Astrocyte (in vitro differentiated cells and primary cell): ENCODE data around the gene C2orf76. TPM values are rescaled to one million over a fixed set of nuclear protein-coding genes. Genes with fewer than 3 reads are reported as not detected.
A peak's percentile ranks its signal among the peaks of the same experiment; 100 is the strongest.

Experiments used
- DNase-seq: peaks from one replicate; pipeline ENCODE4 v3.0.0-alpha.2; 2010; ENCODE audit warnings: low read depth
- FAIRE-seq: peaks from 2 replicates; lab custom pipeline; 2011; peaks lifted over from hg19 to GRCh38; lab: Jason Lieb, UNC
- H2AFZ ChIP-seq: 2 replicates; pipeline ENCODE4 v1.6.0; 2012; ENCODE audit warnings: low read depth, low read length, inconsistent platforms
- H3K27ac ChIP-seq: 2 replicates; pipeline ENCODE4 v1.5.1; 2011; ENCODE audit warnings: low read depth, low read length, inconsistent platforms
- H3K27me3 ChIP-seq: 2 replicates; pipeline ENCODE4 v1.6.0; 2011; ENCODE audit warnings: low read length, inconsistent platforms; ENCODE audit not compliant: insufficient read depth
- H3K36me3 ChIP-seq: 2 replicates; pipeline ENCODE4 v1.5.1; 2011; ENCODE audit warnings: low read length, inconsistent platforms; ENCODE audit not compliant: insufficient read depth
- H3K4me1 ChIP-seq: 2 replicates; pipeline ENCODE4 v1.5.1; 2011; ENCODE audit warnings: low read length, inconsistent platforms; ENCODE audit not compliant: insufficient read depth
- H3K4me2 ChIP-seq: 2 replicates; pipeline ENCODE4 v1.6.0; 2012; ENCODE audit warnings: low read length, inconsistent platforms
- H3K4me3 ChIP-seq: 2 replicates; pipeline ENCODE4 v1.5.1; 2011; ENCODE audit warnings: low read depth, mild to moderate bottlenecking, low read length, inconsistent platforms; ENCODE audit not compliant: insufficient read depth
- H3K79me2 ChIP-seq: 2 replicates; pipeline ENCODE4 v1.6.0; 2012; ENCODE audit warnings: mild to moderate bottlenecking, low read length, inconsistent platforms; ENCODE audit not compliant: insufficient read depth
- H3K9ac ChIP-seq: 2 replicates; pipeline ENCODE4 v1.6.0; 2012; ENCODE audit warnings: mild to moderate bottlenecking, low read length, inconsistent platforms
- H3K9me3 ChIP-seq: 2 replicates; pipeline ENCODE4 v1.5.1; 2012; ENCODE audit warnings: low read depth, mild to moderate bottlenecking, low read length, inconsistent platforms; ENCODE audit not compliant: insufficient read depth
- H4K20me1 ChIP-seq: 2 replicates; pipeline ENCODE4 v1.6.0; 2012; ENCODE audit warnings: low read length, inconsistent platforms; ENCODE audit not compliant: insufficient read depth
- H3K27ac Mint-ChIP-seq: one replicate; pipeline ENCODE4 v1.8.0; 2021; ENCODE audit warnings: mild to moderate bottlenecking, mixed read lengths; ENCODE audit not compliant: unreplicated experiment
- H3K27me3 Mint-ChIP-seq: one replicate; pipeline ENCODE4 v1.8.0; 2021; ENCODE audit warnings: low read depth, mixed read lengths; ENCODE audit not compliant: unreplicated experiment
- H3K36me3 Mint-ChIP-seq: one replicate; pipeline ENCODE4 v1.8.0; 2021; ENCODE audit warnings: low read depth, mixed read lengths; ENCODE audit not compliant: unreplicated experiment
- H3K4me1 Mint-ChIP-seq: one replicate; pipeline ENCODE4 v1.8.0; 2021; ENCODE audit warnings: low read depth, mixed read lengths; ENCODE audit not compliant: unreplicated experiment
- H3K4me3 Mint-ChIP-seq: one replicate; pipeline ENCODE4 v1.8.0; 2021; ENCODE audit warnings: mild to moderate bottlenecking, moderate library complexity, mixed read lengths; ENCODE audit not compliant: unreplicated experiment
- H3K9me3 Mint-ChIP-seq: one replicate; pipeline ENCODE4 v1.8.0; 2021; ENCODE audit warnings: mild to moderate bottlenecking, mixed read lengths; ENCODE audit not compliant: unreplicated experiment
- EZH2 ChIP-seq: IDR thresholded peaks from 2 replicates; pipeline ENCODE4 v1.6.1; 2012; ENCODE audit warnings: mild to moderate bottlenecking, low read length, inconsistent platforms; ENCODE audit not compliant: insufficient read depth
- total RNA-seq: library from RNA; stranded (reverse); gene quantifications from 2 replicates; pipeline ENCODE4 v1.2.1, GENCODE V29; 2021
- TF ChIP-seq, protein P1 (sequence below): IDR thresholded peaks from 2 replicates; pipeline ENCODE4 v1.5.1; 2011; ENCODE audit warnings: low read depth, mild to moderate bottlenecking, inconsistent platforms, low read length, moderate library complexity; ENCODE audit not compliant: insufficient read depth

Gene C2orf76
- total RNA-seq, 1 donor from 2014 or later = 9.2 TPM

DNA sequence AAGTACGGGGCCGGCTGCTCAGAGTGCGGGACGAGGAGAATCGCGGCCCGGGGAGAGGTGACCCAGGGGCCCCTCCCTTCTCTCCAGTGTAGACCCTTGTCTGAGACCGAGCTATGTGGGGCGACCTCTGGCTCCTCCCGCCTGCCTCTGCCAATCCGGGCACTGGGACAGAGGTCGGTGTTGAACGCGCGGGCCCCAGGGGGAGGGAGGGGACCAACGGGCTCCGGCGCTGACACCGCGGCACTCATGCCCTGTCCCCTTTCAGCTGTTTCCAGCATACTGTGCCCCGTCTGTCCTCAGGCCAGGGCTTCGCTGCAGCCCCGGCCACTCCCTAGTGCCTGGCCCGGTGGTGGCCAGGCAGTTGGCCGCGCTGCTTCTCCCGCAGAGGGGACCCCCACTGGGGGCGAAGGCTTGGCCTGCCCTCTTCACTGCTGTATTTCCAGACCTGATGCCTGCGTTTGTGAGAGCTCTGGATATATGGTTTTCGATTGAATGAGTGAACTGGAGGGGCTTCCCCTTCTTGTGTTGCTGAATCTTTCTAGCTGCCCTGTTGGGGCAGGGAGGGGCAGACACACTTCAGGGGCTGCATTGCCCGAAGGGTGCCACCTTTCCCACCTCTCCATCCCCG is 952 bp upstream of the C2orf76 start:
- Mint-ChIP-seq H3K36me3 (peaks cover 20% of the 10 kb centered on the region), H3K27me3 (no peaks in the 10 kb centered on the region), H3K9me3 (no peaks in the 10 kb centered on the region), H3K4me3 (peak overlapping the region; percentile 99), H3K27ac (peak overlapping the region; percentile 42), H3K4me1 (peaks cover 12% of the 10 kb centered on the region)
- no peaks in the 10 kb centered on the region for H3K9me3 ChIP-seq
- H3K9ac ChIP-seq = peak overlapping the region; percentile 81
- H3K36me3 ChIP-seq = peaks cover 33% of the 10 kb centered on the region
- DNase-seq = no peak
- peak overlapping the region; percentile 98 for H2AFZ ChIP-seq
- peaks cover 48% of the 10 kb centered on the region for H3K79me2 ChIP-seq
- peaks cover 36% of the 10 kb centered on the region for H4K20me1 ChIP-seq
- FAIRE-seq = no peak
- peaks cover 10% of the 10 kb centered on the region for H3K4me1 ChIP-seq
- no peak for TF ChIP-seq EZH2
- TF ChIP-seq, protein P1, sequence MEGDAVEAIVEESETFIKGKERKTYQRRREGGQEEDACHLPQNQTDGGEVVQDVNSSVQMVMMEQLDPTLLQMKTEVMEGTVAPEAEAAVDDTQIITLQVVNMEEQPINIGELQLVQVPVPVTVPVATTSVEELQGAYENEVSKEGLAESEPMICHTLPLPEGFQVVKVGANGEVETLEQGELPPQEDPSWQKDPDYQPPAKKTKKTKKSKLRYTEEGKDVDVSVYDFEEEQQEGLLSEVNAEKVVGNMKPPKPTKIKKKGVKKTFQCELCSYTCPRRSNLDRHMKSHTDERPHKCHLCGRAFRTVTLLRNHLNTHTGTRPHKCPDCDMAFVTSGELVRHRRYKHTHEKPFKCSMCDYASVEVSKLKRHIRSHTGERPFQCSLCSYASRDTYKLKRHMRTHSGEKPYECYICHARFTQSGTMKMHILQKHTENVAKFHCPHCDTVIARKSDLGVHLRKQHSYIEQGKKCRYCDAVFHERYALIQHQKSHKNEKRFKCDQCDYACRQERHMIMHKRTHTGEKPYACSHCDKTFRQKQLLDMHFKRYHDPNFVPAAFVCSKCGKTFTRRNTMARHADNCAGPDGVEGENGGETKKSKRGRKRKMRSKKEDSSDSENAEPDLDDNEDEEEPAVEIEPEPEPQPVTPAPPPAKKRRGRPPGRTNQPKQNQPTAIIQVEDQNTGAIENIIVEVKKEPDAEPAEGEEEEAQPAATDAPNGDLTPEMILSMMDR = no peak
- H3K4me2 ChIP-seq = peak overlapping the region; percentile 94
- peak overlapping the region; percentile 63 for H3K27ac ChIP-seq
- peak overlapping the region; percentile 90 for H3K4me3 ChIP-seq
- no peaks in the 10 kb centered on the region for H3K27me3 ChIP-seq

DNA sequence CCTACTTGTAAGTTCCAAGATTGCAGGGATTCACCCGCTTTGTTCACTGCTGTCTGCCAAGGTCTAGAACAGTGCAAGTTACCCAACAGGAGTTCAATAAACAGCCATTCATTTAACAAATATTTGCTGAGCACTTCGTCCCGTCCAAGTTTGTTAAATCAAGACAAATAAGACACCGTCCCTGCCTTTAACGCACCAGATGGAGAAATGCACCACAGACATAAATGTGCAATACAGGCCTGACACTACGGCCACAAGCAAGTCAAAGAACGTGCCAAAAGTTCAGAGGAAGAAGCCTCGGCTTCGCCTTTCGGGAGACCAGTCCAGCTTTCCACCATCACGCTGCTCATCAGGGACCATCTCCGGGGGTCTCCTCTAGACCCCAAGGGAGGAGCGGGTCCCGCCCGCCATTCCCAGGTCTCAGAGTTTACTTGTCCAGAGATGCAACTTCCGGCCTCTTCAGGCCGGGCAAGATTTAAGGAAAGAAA is 429 bp downstream of the C2orf76 start:
- no peaks in the 10 kb centered on the region for H3K27me3 Mint-ChIP-seq
- H3K79me2 ChIP-seq = peaks cover 48% of the 10 kb centered on the region

More for the DNA sequence above, 429 bp downstream of the C2orf76 start:
- Histone ChIP-seq H4K20me1 (peaks cover 33% of the 10 kb centered on the region), H3K4me2 (peak overlapping the region; percentile 94), H2AFZ (peak overlapping the region; percentile 98), H3K9me3 (no peaks in the 10 kb centered on the region), H3K9ac (peak overlapping the region; percentile 81), H3K4me1 (peaks cover 10% of the 10 kb centered on the region), H3K36me3 (peaks cover 20% of the 10 kb centered on the region), H3K4me3 (peak overlapping the region; percentile 90), H3K27ac (peak overlapping the region; percentile 59), H3K27me3 (no peaks in the 10 kb centered on the region)
- Mint-ChIP-seq H3K4me1 (peaks cover 12% of the 10 kb centered on the region), H3K36me3 (peaks cover 8% of the 10 kb centered on the region), H3K27ac (peak overlapping the region; percentile 78), H3K4me3 (peak overlapping the region; percentile 99), H3K9me3 (no peaks in the 10 kb centered on the region)
- DNase-seq (peak; percentile 18), FAIRE-seq (no peak)
- TF ChIP-seq, protein P1 = no peak
